GM18861 (cell line): ENCODE data around the gene GATA1.

ENCODE experiments used
- ATAC-seq: cut with Tn5 transposase; IDR thresholded peaks from one replicate; pipeline ENCODE4 v1.9.1; 2021; ENCODE audit not compliant: unreplicated experiment

Gene GATA1

DNA sequence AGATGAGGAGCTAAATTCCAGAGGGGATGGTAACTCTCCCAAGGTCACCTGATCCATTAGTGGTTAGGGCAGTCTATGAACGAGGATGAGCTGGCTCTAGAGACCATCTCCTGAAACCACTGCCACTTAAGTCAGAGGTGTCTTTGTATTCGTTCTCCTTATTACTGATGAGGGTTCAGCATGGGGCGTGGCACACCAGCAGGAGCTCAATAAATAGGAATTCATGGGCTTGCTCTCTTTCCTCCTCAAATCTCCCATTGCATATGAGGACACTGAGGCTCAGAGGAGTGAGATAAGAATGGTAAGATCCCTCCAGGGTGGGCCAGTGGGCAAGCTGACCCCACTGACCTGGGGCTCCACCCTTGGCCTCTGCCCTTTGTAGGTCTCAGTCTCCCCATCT lies 1.7 kb upstream of the GATA1 start:
- no peak for ATAC-seq

DNA sequence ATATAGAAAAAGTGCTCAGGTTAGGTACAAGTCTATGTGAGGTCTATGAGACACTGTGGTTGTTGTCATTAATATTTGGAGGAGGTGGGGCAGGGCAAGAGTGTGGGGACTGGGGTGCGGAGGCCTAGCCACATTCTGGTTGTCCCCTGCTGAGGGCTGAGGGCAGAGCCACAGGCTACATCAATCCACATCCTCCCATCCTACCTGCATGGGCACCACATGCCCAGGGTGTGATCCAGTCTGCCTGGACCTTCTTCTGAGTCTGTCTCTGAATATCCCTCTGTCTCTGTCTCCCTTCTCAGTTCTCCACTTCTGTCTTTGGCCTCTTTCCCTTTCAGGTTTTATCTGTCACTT lies 1.2 kb upstream of the GATA1 start:
- ATAC-seq, result no peak

DNA sequence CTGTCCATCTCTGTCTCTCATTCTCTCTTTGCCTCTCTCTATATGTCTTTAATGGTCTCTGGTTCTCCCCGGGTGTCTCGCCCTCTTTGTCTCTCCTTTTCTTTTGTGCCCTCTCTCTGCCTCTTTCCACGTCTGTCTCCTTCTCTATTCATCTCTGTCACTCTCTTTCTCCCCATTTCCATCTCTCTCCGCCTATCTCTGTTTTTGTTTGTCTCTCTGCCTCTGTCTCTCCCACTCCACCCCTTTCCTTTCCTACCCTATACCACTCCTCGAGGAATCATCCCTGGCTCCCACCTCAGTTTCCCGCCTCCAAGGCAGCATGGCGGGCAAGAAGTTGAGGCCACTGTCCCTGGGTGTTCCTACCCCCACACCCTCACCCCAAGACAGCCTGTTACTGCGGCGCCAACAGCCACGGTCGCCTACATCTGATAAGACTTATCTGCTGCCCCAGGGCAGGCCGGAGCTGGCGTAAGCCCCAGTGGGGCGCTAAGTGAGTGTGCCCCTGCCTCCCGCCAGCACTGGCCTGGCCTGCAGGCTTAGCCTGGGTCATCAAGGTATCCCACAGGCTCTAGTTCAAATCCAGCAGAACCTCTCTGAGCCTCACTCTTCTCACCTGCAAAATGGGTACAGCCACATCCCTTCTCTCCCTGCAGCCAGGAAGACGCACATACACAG lies 713 bp upstream of the GATA1 start:
- no peak for ATAC-seq

DNA sequence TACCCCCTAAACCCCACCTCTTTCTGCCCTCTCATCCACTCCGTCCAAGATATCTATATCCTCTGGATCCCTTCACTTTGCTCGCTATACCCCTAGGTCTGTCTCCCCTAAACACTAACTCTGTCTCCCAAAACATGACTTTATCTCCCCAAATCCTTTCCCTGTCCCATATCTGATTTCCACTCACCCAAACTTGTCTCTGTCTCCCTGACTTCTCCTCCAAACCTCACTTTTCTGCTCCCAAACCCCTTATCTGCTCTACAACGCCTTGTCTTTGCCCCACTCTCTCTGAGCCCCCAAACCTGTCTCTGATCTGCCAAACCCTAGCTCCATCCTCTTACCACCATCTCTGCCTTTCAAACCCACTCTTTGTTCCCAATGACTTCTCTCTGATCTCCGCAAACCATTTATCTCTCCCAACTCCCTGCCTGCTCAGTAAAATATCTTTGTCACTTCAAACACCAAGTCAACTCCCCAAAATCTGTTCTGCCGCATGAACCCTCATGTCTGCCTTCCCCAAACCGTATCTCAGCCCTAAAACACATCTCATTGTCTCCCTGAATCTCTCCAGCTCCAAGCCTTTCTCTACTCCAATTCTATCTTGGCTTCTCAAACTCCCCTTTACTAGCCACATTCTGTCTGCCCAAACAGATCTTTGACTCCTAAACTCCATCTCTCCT lies 575 bp downstream of the GATA1 start:
- no peak for ATAC-seq

DNA sequence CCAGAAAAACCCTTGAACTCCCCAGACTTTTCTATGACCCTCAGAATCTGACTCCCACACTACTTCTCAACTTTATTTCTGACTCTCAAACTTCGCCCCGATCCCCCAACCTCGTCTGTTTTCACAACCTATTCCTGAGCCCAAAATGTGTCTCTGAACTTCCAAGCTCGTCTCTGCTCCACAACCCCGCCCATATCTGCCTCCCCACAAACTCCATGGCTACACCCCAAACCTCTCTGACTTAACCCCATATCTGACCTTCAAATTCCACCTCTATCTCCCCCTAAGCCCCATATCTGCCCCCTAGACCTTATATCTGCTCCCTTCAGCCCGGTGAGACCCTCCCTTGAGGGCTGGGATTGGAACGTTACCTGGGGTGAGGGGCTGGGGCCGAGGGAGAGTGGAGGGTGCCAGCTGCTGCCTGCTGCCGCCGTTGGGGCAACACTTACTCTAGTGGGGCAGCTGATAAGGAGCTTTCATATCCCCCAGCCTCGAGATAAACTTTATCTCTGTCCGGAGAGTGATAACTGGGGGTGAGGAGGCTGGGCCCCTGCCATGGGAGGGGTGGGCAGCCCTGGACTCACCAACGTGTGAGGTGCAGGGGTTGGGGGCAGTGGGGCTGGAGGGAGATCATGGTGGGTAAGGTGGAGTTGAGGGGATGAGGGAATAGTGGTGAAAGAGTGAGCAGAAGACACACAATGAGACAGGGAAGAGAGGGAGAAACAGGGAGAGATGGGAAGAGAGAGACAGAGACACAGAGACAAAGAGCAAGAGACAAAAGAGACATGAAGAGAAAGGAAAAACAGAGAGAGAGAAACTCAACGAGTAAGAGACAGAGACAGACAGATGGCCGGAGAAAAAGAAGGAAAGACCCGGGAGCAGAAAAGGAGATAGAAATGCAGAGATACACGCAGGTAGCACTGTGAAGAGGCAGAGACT lies 1.4 kb downstream of the GATA1 start:
- ATAC-seq, result no peak

DNA sequence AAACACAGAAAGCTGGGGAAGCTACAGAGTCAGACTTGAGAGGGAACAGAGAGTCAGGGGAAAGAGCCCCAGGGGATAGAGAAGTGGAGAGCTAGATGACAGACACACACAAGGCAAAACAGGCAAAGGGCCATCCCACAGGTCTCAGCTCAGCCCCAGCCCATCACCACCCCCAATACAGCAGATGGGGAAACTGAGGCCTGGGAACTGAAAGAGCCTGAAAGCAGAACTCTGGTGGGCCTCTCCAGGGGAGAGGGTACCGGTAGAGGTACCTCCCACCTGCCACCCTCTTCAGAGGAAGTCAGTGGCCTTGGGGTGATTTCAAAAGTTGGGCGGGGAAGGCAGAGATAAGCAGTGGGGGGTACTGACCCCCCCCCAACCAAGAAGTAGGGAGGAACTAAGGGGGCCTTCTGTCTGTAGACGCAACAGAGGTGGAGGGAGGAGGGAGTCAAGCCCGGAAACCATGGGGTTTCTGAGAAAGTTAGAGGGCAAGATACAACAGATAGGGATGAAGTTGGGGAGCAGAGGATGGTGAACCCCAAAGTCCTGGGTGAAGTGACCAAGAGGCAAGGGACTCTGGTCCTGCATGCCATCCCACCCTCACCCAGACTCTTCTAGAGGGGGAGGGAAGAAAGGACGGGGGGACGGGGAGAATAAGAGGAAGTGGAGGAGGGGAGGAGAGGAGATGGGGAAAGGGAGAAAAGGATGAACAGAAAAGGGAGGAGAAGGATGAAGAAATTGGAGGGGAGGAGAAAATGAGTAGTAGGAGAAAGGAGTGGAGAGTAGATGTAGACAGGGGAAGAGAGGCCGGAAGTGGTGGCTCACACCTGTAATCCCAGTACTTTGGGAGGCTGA lies 3.2 kb downstream of the GATA1 start:
- ATAC-seq, result no peak

DNA sequence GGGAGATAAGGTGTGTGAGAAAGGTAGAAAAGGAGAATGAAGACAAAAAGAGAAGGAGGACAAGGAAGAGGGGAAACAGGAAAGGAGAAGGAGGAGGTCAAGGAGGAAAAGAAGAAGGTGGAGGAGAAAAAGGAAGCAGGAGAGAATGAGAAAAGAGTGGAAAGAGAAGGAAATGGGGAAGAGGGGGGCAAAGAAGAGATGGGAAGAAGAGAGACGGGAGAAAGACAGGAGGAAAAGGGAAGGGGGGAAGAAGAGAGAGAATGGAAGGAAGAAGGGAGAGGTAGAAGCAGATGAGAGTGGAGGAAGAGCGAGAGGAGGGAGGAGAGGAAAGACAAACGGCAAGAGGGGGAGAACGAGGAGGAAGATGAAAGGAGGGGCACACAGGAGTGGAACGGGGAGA lies 4.1 kb downstream of the GATA1 start:
- ATAC-seq, result no peak

DNA sequence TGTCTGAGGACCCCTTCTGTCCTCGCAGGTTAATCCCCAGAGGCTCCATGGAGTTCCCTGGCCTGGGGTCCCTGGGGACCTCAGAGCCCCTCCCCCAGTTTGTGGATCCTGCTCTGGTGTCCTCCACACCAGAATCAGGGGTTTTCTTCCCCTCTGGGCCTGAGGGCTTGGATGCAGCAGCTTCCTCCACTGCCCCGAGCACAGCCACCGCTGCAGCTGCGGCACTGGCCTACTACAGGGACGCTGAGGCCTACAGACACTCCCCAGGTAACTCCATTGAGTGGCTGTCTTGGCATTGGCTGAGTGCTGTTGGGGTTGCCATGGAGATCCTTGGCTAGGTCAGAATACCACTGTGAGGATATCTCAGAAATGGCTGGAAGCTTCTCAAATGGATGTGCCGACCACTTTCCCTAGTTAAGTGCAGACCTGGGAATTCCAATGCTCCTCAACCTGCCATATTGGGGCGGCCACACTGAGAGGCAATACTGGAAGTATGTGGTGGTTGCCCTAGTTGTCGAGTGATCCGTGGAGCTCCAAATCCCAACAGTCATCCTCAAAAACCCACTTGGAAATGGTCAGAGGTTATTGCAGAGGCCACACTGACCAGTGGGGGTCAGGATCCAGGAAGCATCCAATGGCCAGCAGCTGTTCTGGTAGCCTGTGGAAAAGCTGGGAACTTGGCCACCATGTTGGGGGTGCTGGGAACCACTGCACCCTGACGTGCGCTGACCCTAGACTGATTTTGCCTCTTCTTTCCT lies 4.9 kb downstream of the GATA1 start:
- no peak for ATAC-seq

DNA sequence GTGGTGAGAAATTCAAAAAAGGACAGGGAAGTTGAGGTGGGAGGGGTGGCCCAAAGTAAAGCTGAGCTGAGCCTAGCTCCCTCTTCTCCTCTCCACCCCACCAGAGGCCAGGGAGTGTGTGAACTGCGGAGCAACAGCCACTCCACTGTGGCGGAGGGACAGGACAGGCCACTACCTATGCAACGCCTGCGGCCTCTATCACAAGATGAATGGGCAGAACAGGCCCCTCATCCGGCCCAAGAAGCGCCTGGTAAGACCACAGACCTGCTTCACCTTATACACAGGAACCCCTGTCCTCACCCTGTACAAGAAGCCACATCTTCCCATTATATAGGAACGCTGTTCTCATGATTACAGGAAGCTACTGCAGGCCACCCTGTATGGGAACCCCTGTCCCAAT lies 5.8 kb downstream of the GATA1 start:
- no peak for ATAC-seq

DNA sequence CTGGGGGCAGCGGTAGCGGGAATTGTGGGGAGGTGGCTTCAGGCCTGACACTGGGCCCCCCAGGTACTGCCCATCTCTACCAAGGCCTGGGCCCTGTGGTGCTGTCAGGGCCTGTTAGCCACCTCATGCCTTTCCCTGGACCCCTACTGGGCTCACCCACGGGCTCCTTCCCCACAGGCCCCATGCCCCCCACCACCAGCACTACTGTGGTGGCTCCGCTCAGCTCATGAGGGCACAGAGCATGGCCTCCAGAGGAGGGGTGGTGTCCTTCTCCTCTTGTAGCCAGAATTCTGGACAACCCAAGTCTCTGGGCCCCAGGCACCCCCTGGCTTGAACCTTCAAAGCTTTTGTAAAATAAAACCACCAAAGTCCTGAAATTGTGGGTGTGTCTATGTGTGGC lies 7.5 kb downstream of the GATA1 start:
- no peak for ATAC-seq

DNA sequence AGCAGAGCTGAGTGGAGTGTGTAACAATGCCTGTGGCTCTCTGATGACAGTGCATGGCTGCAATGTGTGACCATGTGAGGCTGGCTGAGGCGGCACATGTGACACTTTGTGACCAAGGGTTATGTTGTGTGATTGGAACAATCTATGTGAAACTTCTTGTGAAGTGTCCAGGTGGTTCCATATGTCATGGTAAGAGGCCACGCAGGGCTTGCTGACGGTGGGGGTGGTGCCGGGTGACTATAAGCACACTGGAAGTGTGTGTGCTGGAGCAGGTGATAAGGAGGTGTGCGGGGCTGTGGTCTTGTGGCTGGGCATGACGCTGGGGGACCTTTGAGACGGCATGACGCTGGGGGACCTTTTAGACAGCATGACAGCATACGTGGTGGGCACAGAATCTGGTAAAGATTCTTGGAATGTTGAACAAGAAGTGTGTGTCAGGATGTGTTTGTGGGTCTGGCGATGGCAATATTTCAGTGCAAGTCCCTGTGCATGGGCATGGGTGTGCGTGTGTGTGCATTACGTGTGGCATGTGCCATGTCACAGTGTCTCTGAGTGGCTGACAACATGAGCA lies 8.0 kb downstream of the GATA1 start:
- ATAC-seq, result no peak

DNA sequence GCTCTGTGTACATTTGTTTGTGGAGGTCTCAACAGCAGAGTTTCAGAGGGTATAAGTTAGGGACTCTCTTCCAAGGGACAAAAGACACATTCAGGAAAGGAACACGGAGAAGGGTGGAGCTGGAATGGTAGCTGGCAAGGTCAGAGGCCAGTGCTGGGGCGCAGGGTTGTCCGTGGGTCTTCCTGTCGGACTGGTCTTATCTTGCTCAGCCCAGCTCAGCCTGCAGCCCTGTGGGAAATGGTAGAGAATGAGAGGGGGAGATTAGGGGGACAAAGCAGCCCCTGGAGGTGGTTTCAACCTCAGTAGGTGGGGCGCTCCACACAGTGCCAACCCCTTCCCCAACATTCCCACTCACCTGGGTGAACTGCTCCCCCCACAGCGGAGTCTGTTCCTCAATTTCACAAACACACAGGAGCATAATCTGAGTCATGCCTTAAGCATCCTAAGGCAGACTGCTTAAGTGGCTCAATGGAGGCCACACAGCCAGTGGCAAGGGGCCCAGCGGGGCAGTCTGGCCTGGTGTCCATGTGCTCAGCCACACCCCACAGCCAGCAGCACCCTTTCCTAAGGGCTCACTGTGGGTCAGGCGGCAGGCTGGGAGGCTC lies 8.6 kb downstream of the GATA1 start:
- no peak for ATAC-seq

DNA sequence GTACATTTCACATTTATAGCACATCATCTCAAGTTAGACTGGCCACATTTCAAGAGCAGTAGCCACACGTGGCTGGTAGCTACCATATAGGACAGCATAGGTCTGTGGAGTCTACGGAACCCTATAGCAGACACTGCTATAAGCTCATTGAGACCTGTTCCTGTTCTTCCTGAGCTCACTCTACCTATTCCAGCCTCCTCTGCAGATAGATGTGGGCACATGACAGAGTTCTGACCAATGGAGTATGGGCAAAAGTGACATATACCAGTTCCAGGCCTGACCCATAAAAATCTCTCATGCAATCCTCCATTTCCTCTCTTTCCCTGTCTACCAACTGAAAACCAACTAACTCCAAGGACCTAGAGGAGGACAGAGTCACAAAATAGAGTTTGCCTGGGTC lies 11.9 kb downstream of the GATA1 start:
- ATAC-seq, result no peak

DNA sequence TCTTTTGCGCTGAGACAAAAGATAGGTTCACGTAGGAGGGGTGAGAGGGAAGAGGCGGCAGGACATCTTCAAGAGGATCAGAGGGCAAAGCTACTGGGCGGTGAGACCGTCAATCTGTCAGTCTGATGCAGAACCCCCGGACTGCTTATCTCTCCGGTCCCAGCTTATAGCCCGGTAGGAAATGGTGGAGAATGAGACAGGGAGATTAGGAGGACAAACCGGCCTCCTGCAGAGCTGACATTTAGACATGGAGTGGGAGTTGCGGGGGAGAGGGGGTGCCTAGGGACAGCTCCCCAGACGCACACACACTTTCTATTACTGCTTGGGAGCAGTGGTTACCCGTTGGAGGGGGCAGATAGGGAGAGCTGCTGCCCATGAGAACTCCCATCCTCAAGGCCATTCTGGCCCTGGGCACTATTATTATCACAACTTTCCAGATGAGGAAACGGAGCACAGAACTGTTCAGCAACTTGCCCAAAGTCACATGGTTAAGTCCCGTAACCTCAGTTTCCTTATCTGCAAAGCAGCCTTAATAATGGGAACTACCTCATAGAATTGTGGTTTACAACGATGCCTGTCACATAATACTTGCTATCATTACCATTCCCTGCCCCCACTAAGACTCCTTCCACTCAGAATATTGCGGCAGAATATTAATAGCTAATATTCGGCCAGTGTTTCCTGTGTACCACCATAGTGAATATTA lies 14.3 kb downstream of the GATA1 start:
- no peak for ATAC-seq

DNA sequence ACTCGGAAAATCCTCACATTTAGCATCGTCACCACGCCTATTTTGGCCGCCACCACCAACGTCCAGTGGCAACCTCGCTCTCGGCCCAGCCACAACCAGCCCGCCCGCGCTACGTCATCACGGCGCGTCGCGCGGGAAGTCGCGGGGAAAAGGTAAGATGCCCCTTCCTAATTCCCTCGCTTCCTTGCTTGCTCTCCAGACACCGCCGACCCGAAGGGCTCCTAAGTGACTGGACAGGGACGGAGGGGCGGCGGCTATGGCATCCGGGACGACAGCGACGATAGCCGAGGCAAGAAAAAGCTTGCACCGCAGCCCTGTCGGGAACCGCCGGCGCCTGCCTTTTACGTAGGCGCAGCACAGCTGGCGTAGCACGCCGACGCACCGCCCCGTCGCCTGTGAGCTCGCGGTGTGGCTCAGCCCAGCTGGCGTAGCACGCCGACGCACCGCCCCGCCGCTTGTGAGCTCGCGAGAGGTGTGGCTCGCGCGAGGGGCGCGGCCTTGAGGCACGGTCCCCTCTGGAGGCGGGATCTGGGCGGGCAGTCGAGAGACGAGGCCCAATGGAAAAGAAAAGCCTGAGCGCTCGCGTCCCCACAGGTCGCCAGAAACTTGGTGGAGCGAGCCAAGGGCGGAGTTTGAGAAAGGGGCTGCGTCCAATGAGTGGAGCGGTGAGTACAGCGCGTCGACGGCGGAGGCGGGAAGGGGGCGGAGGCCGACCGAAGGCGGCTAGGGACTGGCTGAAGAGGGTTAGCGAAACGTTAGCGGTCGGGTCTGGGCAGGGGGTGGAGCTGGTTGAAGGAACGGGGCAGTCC lies 15.1 kb downstream of the GATA1 start, which contains the start of gene HDAC6:
HDAC6 (plus strand) TSS at position 788 of the 809 bp plus-strand sequence. CDS start 626 bp downstream, outside the sequence.
- ATAC-seq, result peak; percentile 82

DNA sequence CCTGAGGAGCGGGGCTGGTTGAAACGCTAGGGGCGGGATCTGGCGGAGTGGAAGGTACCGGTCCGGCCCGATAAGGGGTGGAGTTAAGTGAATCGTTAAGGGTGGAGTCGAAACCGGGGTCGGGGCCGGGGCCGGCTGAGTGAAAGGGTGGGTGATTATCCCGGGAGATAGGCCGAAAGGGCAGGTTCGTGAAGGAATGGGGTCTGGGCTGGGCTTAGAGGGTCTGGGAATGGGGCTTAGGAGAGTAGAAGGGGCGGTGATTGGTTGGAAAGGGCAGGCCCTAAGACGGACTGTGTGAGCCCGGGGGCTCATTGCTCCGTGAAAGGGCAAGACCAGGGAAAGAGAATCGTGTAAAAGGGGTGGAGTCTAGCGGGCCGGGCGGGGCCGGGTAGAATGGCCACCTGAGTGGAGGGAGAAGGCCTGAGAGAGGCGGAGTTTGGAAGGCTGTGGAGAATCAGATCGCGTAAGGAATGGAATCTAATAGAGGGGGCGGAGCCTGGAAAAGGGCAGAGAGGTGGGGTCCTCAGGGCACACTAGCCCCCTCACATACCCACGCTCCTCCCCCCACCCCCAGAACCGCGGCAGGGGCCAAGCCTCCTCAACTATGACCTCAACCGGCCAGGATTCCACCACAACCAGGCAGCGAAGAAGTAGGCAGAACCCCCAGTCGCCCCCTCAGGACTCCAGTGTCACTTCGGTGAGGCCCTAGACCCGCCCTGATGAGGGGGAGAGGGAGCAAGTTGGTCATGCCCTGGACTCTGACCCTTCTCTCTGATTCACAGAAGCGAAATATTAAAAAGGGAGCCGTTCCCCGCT lies 15.9 kb downstream of the GATA1 start:
- peak; percentile 28 for ATAC-seq

DNA sequence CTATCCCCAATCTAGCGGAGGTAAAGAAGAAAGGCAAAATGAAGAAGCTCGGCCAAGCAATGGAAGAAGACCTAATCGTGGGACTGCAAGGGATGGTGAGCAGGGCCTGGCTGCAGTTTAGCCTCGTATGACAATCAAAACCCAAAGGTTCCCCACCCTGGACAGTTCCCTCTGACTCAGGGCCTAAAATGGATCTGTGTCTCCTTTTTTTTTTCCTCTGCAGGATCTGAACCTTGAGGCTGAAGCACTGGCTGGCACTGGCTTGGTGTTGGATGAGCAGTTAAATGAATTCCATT lies 16.5 kb downstream of the GATA1 start:
- no peak for ATAC-seq
